ENCODE data around the gene BOK.

GRCh38 chr2:241601841-241602240, 43.3 kb downstream of the BOK start:
- TF ChIP-seq POLR2AphosphoS5 (IDR thresholded peaks at IDR 0.05; ENCODE audit: low read depth, low read length) (no peak), TAF1 (IDR thresholded peaks at IDR 0.05; ENCODE audit: borderline replicate concordance, insufficient read depth, low read length) (no peak), REST (IDR thresholded peaks at IDR 0.05; ENCODE audit: insufficient read depth in 1 of 2, low read depth in 2 of 2, low read length in 2 of 2) (no peak), SIN3A (IDR thresholded peaks at IDR 0.05; ENCODE audit: borderline replicate concordance, insufficient read depth, low read length) (no peak)
